MM.1S (cell line): ENCODE data around the gene TOM1L1.
"Not testable (repeated sequence)": the region's sequence is repeated elsewhere in the genome, so short reads cannot be mapped to it uniquely, and the experiment has no call there.

Source experiments
- DNase-seq: peaks from one replicate; pipeline ENCODE4 v3.0.0-alpha.2; 2015
- H2AFZ ChIP-seq: fragments of 300-600 bp; sonication (generic); 2 replicates; pipeline ENCODE4 v1.6.0; 2016; ENCODE audit warnings: antibody characterized with exemption, low read length
- H3F3A ChIP-seq: fragments of 300-600 bp; sonication (generic); 2 replicates; pipeline ENCODE4 v1.6.1; 2016; ENCODE audit warnings: mild to moderate bottlenecking, antibody characterized with exemption, low read length, moderate library complexity, mixed read lengths; ENCODE audit not compliant: insufficient read depth
- H3K27ac ChIP-seq: fragments of 300-600 bp; sonication (generic); 2 replicates; pipeline ENCODE4 v1.5.1; 2016; ENCODE audit warnings: mild to moderate bottlenecking, low read length
- H3K27me3 ChIP-seq: fragments of 300-600 bp; sonication (generic); replicated peaks from 2 replicates; pipeline ENCODE4 v1.6.0; 2016; ENCODE audit warnings: low read length; ENCODE audit not compliant: insufficient read depth
- H3K36me3 ChIP-seq: fragments of 300-600 bp; sonication (generic); replicated peaks from 2 replicates; pipeline ENCODE4 v1.6.1; 2016; ENCODE audit warnings: mild to moderate bottlenecking, low read length, mixed read lengths; ENCODE audit not compliant: insufficient read depth
- H3K4me1 ChIP-seq: fragments of 300-600 bp; sonication (generic); 2 replicates; pipeline ENCODE4 v1.6.1; 2016; ENCODE audit warnings: low read length, mixed read lengths
- H3K4me2 ChIP-seq: fragments of 300-600 bp; sonication (generic); 2 replicates; pipeline ENCODE4 v1.6.0; 2016; ENCODE audit warnings: low read depth, low read length
- H3K4me3 ChIP-seq: fragments of 300-600 bp; sonication (generic); 2 replicates; pipeline ENCODE4 v1.5.1; 2016; ENCODE audit warnings: low read length, mixed read lengths
- H3K79me2 ChIP-seq: fragments of 300-600 bp; sonication (generic); 2 replicates; pipeline ENCODE4 v1.6.1; 2016; ENCODE audit warnings: mixed run types, low read length, mixed read lengths
- H3K9ac ChIP-seq: fragments of 300-600 bp; sonication (generic); 2 replicates; pipeline ENCODE4 v1.6.1; 2016; ENCODE audit warnings: low read length, mixed read lengths
- H3K9me2 ChIP-seq: fragments of 300-600 bp; sonication (generic); replicated peaks from 2 replicates; pipeline ENCODE4 v1.6.1; 2016; ENCODE audit warnings: mild to moderate bottlenecking, low read length, mixed read lengths; ENCODE audit not compliant: insufficient read depth
- H3K9me3 ChIP-seq: fragments of 300-600 bp; sonication (generic); replicated peaks from 2 replicates; pipeline ENCODE4 v1.6.1; 2016; ENCODE audit warnings: mild to moderate bottlenecking, low read length, mixed read lengths; ENCODE audit not compliant: insufficient read depth
- H4K20me1 ChIP-seq: fragments of 300-600 bp; sonication (generic); 2 replicates; pipeline ENCODE4 v1.6.1; 2016; ENCODE audit warnings: mild to moderate bottlenecking, low read length, moderate library complexity, mixed read lengths; ENCODE audit not compliant: insufficient read depth
- CTCF ChIP-seq: fragments of 300-600 bp; sonication (generic); IDR thresholded peaks from 2 replicates; pipeline ENCODE4 v1.5.1; 2016; ENCODE audit warnings: antibody characterized with exemption, low read length, mixed read lengths
- EZH2 ChIP-seq: fragments of 300-600 bp; sonication (generic); optimal IDR thresholded peaks from 2 replicates; pipeline ENCODE3; 2017; ENCODE audit warnings: low read depth, mild to moderate bottlenecking, antibody characterized with exemption, low read length, mixed read lengths
- EZH2phosphoT487 ChIP-seq: fragments of 300-600 bp; sonication (generic); IDR thresholded peaks from 2 replicates; pipeline ENCODE4 v1.6.1; 2018; ENCODE audit warnings: antibody characterized with exemption, low read length

Gene TOM1L1

GRCh38 chr17:54864636-54865356, 35.9 kb upstream of the TOM1L1 start:
- H3K9me2 ChIP-seq, result no peaks in the 10 kb centered on the region
- H3K36me3 ChIP-seq, result no peaks in the 10 kb centered on the region
- H4K20me1 ChIP-seq, result no peaks in the 10 kb centered on the region
- DNase-seq, result no peak
- no peaks in the 10 kb centered on the region for H3K79me2 ChIP-seq
- H3K4me1 ChIP-seq, result no peaks in the 10 kb centered on the region
- H3K27me3 ChIP-seq, result no peaks in the 10 kb centered on the region
- H3K4me3 ChIP-seq, result no peak overlapping the region
- H3K27ac ChIP-seq, result no peak overlapping the region
- no peak overlapping the region for H3K9ac ChIP-seq
- no peak for TF ChIP-seq CTCF
- TF ChIP-seq EZH2, result no peak
- no peak for TF ChIP-seq EZH2phosphoT487
- no peak overlapping the region for H2AFZ ChIP-seq
- no peak overlapping the region for H3K4me2 ChIP-seq
- no peaks in the 10 kb centered on the region for H3F3A ChIP-seq
- H3K9me3 ChIP-seq, result no peaks in the 10 kb centered on the region

GRCh38 chr17:54867634-54868033, 33.0 kb upstream of the TOM1L1 start:
- Histone ChIP-seq H3K9me3 (no peaks in the 10 kb centered on the region), H3K79me2 (no peaks in the 10 kb centered on the region), H2AFZ (no peak overlapping the region), H3K27me3 (no peaks in the 10 kb centered on the region), H3K9me2 (no peaks in the 10 kb centered on the region), H3K27ac (no peak overlapping the region), H3K9ac (no peak overlapping the region), H3K4me2 (no peak overlapping the region), H3K4me1 (no peaks in the 10 kb centered on the region), H4K20me1 (no peaks in the 10 kb centered on the region), H3K4me3 (no peak overlapping the region), H3F3A (no peaks in the 10 kb centered on the region), H3K36me3 (no peaks in the 10 kb centered on the region)
- no peak for DNase-seq
- no peak for TF ChIP-seq CTCF
- no peak for TF ChIP-seq EZH2phosphoT487
- no peak for TF ChIP-seq EZH2

- Histone ChIP-seq H3K4me3 (no peak overlapping the region), H3K27ac (no peak overlapping the region), H3K36me3 (no peaks in the 10 kb centered on the region), H2AFZ (no peak overlapping the region), H3K4me1 (no peaks in the 10 kb centered on the region), H3F3A (no peaks in the 10 kb centered on the region), H3K4me2 (no peak overlapping the region), H3K79me2 (no peaks in the 10 kb centered on the region), H4K20me1 (no peaks in the 10 kb centered on the region), H3K27me3 (no peaks in the 10 kb centered on the region), H3K9me3 (no peaks in the 10 kb centered on the region), H3K9ac (no peak overlapping the region), H3K9me2 (no peaks in the 10 kb centered on the region)
- no peak for DNase-seq
- TF ChIP-seq CTCF (no peak), EZH2phosphoT487 (no peak), EZH2 (no peak)
Observed at GRCh38 chr17:54870671-54871175, 29.9 kb upstream of the TOM1L1 start.

GRCh38 chr17:54875906-54876305, 24.7 kb upstream of the TOM1L1 start:
- H3K27ac ChIP-seq, DNase-seq, H3K9me2 ChIP-seq, H4K20me1 ChIP-seq, H3K4me1 ChIP-seq, H3K4me3 ChIP-seq, H3K27me3 ChIP-seq, H3K4me2 ChIP-seq, H3F3A ChIP-seq, H3K79me2 ChIP-seq, H2AFZ ChIP-seq, H3K36me3 ChIP-seq, H3K9ac ChIP-seq, H3K9me3 ChIP-seq: not testable (repeated sequence)
